ENCODE data around the gene LZTR1.
A peak's percentile ranks its signal among the peaks of the same experiment; 100 is the strongest.

LZTR1 gene

GRCh38 chr22:21028277-21029251, 46.5 kb downstream of the LZTR1 start:
- Histone ChIP-seq H3K27me3 (ENCODE audit: insufficient read depth, low read depth, severe bottlenecking) (no peaks in the 10 kb centered on the region), H3K4me3 (ENCODE audit: low read depth, low read length) (no peak overlapping the region), H3K9me3 (ENCODE audit: severe bottlenecking) (no peaks in the 10 kb centered on the region), H3K27ac (peak overlapping the region; percentile 82), H3K36me3 (no peaks in the 10 kb centered on the region)
- no peak for TF ChIP-seq CTCF (IDR thresholded peaks at IDR 0.05; ENCODE audit: low read depth, low read length)
- DNase-seq = peak; percentile 81

DNA sequence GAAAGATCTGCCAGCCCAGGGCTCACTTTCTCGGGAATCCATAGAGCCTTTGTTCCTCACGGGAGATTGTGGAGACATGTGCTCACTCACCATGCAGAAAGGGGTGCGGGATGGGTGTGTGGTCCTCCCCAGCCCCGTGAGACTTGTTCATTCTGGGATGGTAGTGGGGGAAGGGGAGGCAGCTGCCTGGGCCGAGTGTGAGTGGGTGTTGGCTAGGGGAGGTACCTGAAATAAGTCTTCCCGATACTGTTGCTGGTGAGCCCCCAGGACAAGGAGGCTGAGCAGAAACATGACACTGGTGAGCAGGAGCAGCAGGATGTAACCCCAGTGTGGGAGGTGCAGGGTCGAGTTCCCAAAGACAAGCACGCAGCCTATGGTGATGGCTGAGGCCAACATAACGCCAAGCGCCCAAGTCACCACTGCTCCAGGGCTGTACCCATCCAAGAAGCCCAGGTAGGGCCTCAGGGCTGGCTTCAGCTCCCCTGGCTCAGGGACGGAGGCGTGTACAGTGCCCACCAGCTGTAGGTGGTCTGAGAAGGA, 47.5 kb downstream of the LZTR1 start:
- Histone ChIP-seq H3K36me3 (no peaks in the 10 kb centered on the region), H3K27ac (peak overlapping the region; percentile 82), H3K9me3 (ENCODE audit: severe bottlenecking) (no peaks in the 10 kb centered on the region), H3K4me3 (ENCODE audit: low read depth, low read length) (no peak overlapping the region), H3K27me3 (ENCODE audit: insufficient read depth, low read depth, severe bottlenecking) (no peaks in the 10 kb centered on the region)
- no peak for DNase-seq
- TF ChIP-seq CTCF (IDR thresholded peaks at IDR 0.05; ENCODE audit: low read depth, low read length) = no peak

DNA sequence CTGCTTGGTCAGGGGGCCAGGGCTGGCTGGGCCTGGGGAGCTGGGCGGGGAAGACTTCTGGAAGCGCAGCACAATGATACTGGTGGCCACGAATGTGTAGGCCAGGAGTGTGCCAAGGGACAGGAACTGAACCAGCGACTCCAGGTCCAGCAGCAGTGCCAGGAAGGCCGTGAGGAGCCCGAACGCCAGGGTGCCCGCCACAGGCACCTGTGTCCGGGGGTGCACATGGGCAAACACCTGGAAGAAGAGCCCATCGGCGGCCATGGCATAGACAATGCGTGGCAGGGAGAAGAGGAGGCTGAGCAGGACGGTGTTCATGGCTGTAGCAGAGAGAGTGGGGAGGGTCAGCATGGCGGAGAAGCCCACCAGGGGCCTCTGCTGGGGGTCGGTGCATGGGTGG, 47.9 kb downstream of the LZTR1 start:
- TF ChIP-seq CTCF (IDR thresholded peaks at IDR 0.05; ENCODE audit: low read depth, low read length) = no peak
- Histone ChIP-seq H3K36me3 (no peaks in the 10 kb centered on the region), H3K9me3 (ENCODE audit: severe bottlenecking) (no peaks in the 10 kb centered on the region), H3K27ac (peak overlapping the region; percentile 82; the same call in 1 of the 2 replicates), H3K27me3 (ENCODE audit: insufficient read depth, low read depth, severe bottlenecking) (no peaks in the 10 kb centered on the region), H3K4me3 (ENCODE audit: low read depth, low read length) (no peak overlapping the region)
- DNase-seq = no peak

- H3K9me3 ChIP-seq (ENCODE audit: severe bottlenecking) = no peaks in the 10 kb centered on the region
- no peaks in the 10 kb centered on the region for H3K27me3 ChIP-seq (ENCODE audit: insufficient read depth, low read depth, severe bottlenecking)
- no peak for TF ChIP-seq CTCF (IDR thresholded peaks at IDR 0.05; ENCODE audit: low read depth, low read length)
- DNase-seq = no peak
- H3K27ac ChIP-seq = no peak overlapping the region
- H3K36me3 ChIP-seq = no peaks in the 10 kb centered on the region
- H3K4me3 ChIP-seq (ENCODE audit: low read depth, low read length) = no peak overlapping the region
These were observed 48.8 kb downstream of the LZTR1 start for GRCh38 chr22:21030621-21031544.

DNA sequence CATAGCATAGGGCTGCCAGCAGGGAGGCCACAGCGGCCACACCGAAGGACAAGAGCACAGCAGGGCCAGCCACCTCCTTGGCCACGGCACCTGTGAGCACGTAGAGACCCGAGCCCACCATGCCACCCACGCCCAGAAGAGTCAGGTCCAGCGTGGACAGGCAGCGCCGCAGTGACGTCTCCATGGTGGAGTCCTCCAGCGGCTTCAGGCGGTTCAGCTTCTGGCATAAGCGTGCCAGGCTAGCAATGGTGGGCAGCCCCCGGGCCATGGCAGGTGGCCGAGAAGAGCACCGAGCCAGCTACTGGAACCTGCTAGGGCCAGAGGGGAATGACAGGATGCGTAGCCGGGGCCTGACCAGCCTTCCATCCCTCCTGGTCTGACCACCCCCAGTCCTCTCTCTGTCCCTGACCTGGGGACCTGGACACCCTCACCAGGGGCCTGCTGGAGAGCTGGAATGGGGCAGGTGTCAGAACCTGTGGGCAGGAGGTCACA, 49.5 kb downstream of the LZTR1 start:
- no peak overlapping the region for H3K27ac ChIP-seq
- H3K27me3 ChIP-seq (ENCODE audit: insufficient read depth, low read depth, severe bottlenecking) = no peaks in the 10 kb centered on the region
- DNase-seq = no peak
- no peaks in the 10 kb centered on the region for H3K9me3 ChIP-seq (ENCODE audit: severe bottlenecking)
- no peaks in the 10 kb centered on the region for H3K36me3 ChIP-seq
- TF ChIP-seq CTCF (IDR thresholded peaks at IDR 0.05; ENCODE audit: low read depth, low read length) = no peak
- H3K4me3 ChIP-seq (ENCODE audit: low read depth, low read length) = no peak overlapping the region
